SU-DHL-6 (cell line): ENCODE results near the gene NTN4.

Experiments used
- H2AFZ ChIP-seq: fragments of 200-600 bp; sonication (generic); 2 replicates; pipeline ENCODE4 v1.6.1; 2014; ENCODE audit warnings: low read depth, mild to moderate bottlenecking, moderate library complexity, mixed read lengths, antibody characterized with exemption, low read length; ENCODE audit not compliant: severe bottlenecking
- H3F3A ChIP-seq: fragments of 200-600 bp; shearing (Covaris generic); 2 replicates; pipeline ENCODE4 v1.6.0; 2016; ENCODE audit warnings: antibody characterized with exemption, mild to moderate bottlenecking; ENCODE audit not compliant: insufficient read depth
- H3K27ac ChIP-seq: fragments of 200-600 bp; sonication (generic); 2 replicates; pipeline ENCODE4 v1.5.1; 2016; ENCODE audit warnings: low read depth, mild to moderate bottlenecking, low read length, moderate library complexity, mixed read lengths
- H3K27me3 ChIP-seq: fragments of 200-600 bp; sonication (generic), shearing (Covaris generic); 2 replicates; pipeline ENCODE4 v1.6.0; 2014; ENCODE audit warnings: mild to moderate bottlenecking, low read length
- H3K36me3 ChIP-seq: fragments of 200-600 bp; sonication (generic); 2 replicates; pipeline ENCODE4 v1.6.1; 2014; ENCODE audit warnings: mild to moderate bottlenecking, low read length, mixed read lengths
- H3K4me2 ChIP-seq: fragments of 300-600, 200-600 bp; shearing (Covaris generic), sonication (generic); 2 replicates; pipeline ENCODE4 v1.6.0; 2014; ENCODE audit warnings: low read length, low read depth, mild to moderate bottlenecking; ENCODE audit not compliant: poor library complexity, severe bottlenecking
- H3K4me3 ChIP-seq: fragments of 200-600 bp; sonication (generic); 2 replicates; pipeline ENCODE4 v1.5.1; 2014; ENCODE audit warnings: antibody characterized with exemption, low read length, mild to moderate bottlenecking, mixed read lengths; ENCODE audit not compliant: insufficient read depth, poor library complexity, severe bottlenecking
- H3K79me2 ChIP-seq: fragments of 200-600 bp; sonication (generic); 2 replicates; pipeline ENCODE4 v1.6.1; 2014; ENCODE audit warnings: mild to moderate bottlenecking, low read length, moderate library complexity; ENCODE audit not compliant: insufficient read depth
- H3K9ac ChIP-seq: fragments of 200-600 bp; sonication (generic); 2 replicates; pipeline ENCODE4 v1.7.0; 2014; ENCODE audit warnings: mild to moderate bottlenecking, low read length
- H3K9me2 ChIP-seq: fragments of 200-600 bp; sonication (generic); replicated peaks from 2 replicates; pipeline ENCODE4 v1.6.1; 2014; ENCODE audit warnings: low read length; ENCODE audit not compliant: insufficient read depth
- H3K9me3 ChIP-seq: fragments of 200-600 bp; sonication (generic); 2 replicates; pipeline ENCODE4 v1.6.1; 2014; ENCODE audit warnings: low read length, mixed read lengths; ENCODE audit not compliant: insufficient read depth
- H4K20me1 ChIP-seq: fragments of 200-600 bp; sonication (generic); 2 replicates; pipeline ENCODE4 v1.6.1; 2014; ENCODE audit warnings: low read depth, mild to moderate bottlenecking, antibody characterized with exemption, low read length, moderate library complexity, mixed read lengths
- CTCF ChIP-seq: fragments of 200-600 bp; sonication (generic); IDR thresholded peaks from one replicate; pipeline ENCODE4 v1.5.1; 2017; ENCODE audit warnings: antibody characterized with exemption, mild to moderate bottlenecking, low read length, moderate library complexity; ENCODE audit not compliant: insufficient read depth, poor library complexity, severe bottlenecking
- EZH2phosphoT487 ChIP-seq: fragments of 200-600 bp; sonication (generic), shearing (Covaris generic); conservative IDR thresholded peaks from 2 replicates; pipeline ENCODE4 v1.6.1; 2018; ENCODE audit warnings: mild to moderate bottlenecking, antibody characterized with exemption, low read length, moderate library complexity, mixed read lengths

The NTN4 gene

GRCh38 chr12:95726903-95727302 lies 63.7 kb downstream of the NTN4 start:
- Histone ChIP-seq H3K4me3 (no peak overlapping the region), H3K9me3 (no peaks in the 10 kb centered on the region), H3K9me2 (no peaks in the 10 kb centered on the region), H3K36me3 (no peaks in the 10 kb centered on the region), H2AFZ (no peak overlapping the region), H3K4me2 (no peak overlapping the region), H4K20me1 (no peaks in the 10 kb centered on the region), H3K27me3 (no peaks in the 10 kb centered on the region), H3F3A (no peaks in the 10 kb centered on the region), H3K27ac (no peak overlapping the region), H3K79me2 (no peaks in the 10 kb centered on the region), H3K9ac (no peak overlapping the region)
- no peak for TF ChIP-seq CTCF
- no peak for TF ChIP-seq EZH2phosphoT487

GRCh38 chr12:95724767-95725166 lies 65.8 kb downstream of the NTN4 start:
- H3K36me3 ChIP-seq: no peaks in the 10 kb centered on the region
- no peaks in the 10 kb centered on the region for H3K9me2 ChIP-seq
- TF ChIP-seq EZH2phosphoT487 (no peak), CTCF (no peak)
- no peak overlapping the region for H3K27ac ChIP-seq
- no peak overlapping the region for H2AFZ ChIP-seq
- H4K20me1 ChIP-seq: no peaks in the 10 kb centered on the region
- H3K9me3 ChIP-seq: no peaks in the 10 kb centered on the region
- no peaks in the 10 kb centered on the region for H3K79me2 ChIP-seq
- H3F3A ChIP-seq: no peaks in the 10 kb centered on the region
- no peak overlapping the region for H3K4me3 ChIP-seq
- no peaks in the 10 kb centered on the region for H3K27me3 ChIP-seq
- H3K4me2 ChIP-seq: no peak overlapping the region
- no peak overlapping the region for H3K9ac ChIP-seq

GRCh38 chr12:95723693-95724384 lies 66.7 kb downstream of the NTN4 start:
- no peak for TF ChIP-seq CTCF
- TF ChIP-seq EZH2phosphoT487: no peak
- no peaks in the 10 kb centered on the region for H3K9me3 ChIP-seq
- H2AFZ ChIP-seq: no peak overlapping the region
- no peaks in the 10 kb centered on the region for H3K79me2 ChIP-seq
- no peaks in the 10 kb centered on the region for H3K36me3 ChIP-seq
- H3K4me3 ChIP-seq: no peak overlapping the region
- no peaks in the 10 kb centered on the region for H3K9me2 ChIP-seq
- no peak overlapping the region for H3K4me2 ChIP-seq
- H3K27ac ChIP-seq: no peak overlapping the region
- H3K27me3 ChIP-seq: no peaks in the 10 kb centered on the region
- no peaks in the 10 kb centered on the region for H3F3A ChIP-seq
- H4K20me1 ChIP-seq: no peaks in the 10 kb centered on the region
- no peak overlapping the region for H3K9ac ChIP-seq
